Stimulated activated CD8-positive, alpha-beta memory T cell treated with anti-CD3 and anti-CD28 coated beads, Interleukin-7, amount 100 ng/mL, for 48 hours (primary cell): Measurements from ENCODE around the gene IFT80.
"Not testable (repeated sequence)": the region's sequence is repeated elsewhere in the genome, so short reads cannot be mapped to it uniquely, and the experiment has no call there.

ENCODE experiments used
- DNase-seq, 2 donors: peaks; one replicate each; pipeline ENCODE4 v3.0.0-alpha.2; 2020; ENCODE audit warnings: low read depth in 1 of 2; ENCODE audit errors: extremely low read depth in 1 of 2

Gene IFT80

GRCh38 chr3:160369784-160370183 is 29.2 kb downstream of the IFT80 start:
- DNase-seq = no peak

- DNase-seq = no peak
Observed at GRCh38 chr3:160368804-160369203, 30.2 kb downstream of the IFT80 start.

- no peak for DNase-seq
Observed at GRCh38 chr3:160365869-160366522, 33.0 kb downstream of the IFT80 start.

GRCh38 chr3:160362896-160363295 is 36.1 kb downstream of the IFT80 start:
- DNase-seq = not testable (repeated sequence)

GRCh38 chr3:160355826-160356225 is 43.2 kb downstream of the IFT80 start:
- DNase-seq = no peak

GRCh38 chr3:160346511-160346910 is 52.5 kb downstream of the IFT80 start:
- DNase-seq = no peak

- no peak for DNase-seq
Observed at GRCh38 chr3:160343132-160343531, 55.9 kb downstream of the IFT80 start.

GRCh38 chr3:160340351-160340750 is 58.7 kb downstream of the IFT80 start:
- no peak for DNase-seq

- DNase-seq = no peak
Observed at GRCh38 chr3:160331127-160331937, 67.7 kb downstream of the IFT80 start.

GRCh38 chr3:160330690-160331089 is 68.3 kb downstream of the IFT80 start:
- no peak for DNase-seq

GRCh38 chr3:160330109-160330508 is 68.9 kb downstream of the IFT80 start:
- no peak for DNase-seq

- not testable (repeated sequence) for DNase-seq
Observed at GRCh38 chr3:160326286-160326685, 72.7 kb downstream of the IFT80 start.

GRCh38 chr3:160321821-160322220 is 77.2 kb downstream of the IFT80 start:
- DNase-seq = not testable (repeated sequence)

GRCh38 chr3:160319322-160319721 is 79.7 kb downstream of the IFT80 start:
- no peak for DNase-seq

- DNase-seq = no peak
Observed at GRCh38 chr3:160314995-160315394, 84.0 kb downstream of the IFT80 start.

- DNase-seq = no peak
Observed at GRCh38 chr3:160312014-160312624, 86.9 kb downstream of the IFT80 start.

- no peak for DNase-seq
Observed at GRCh38 chr3:160302806-160303205, 96.2 kb downstream of the IFT80 start.

GRCh38 chr3:160296591-160296990 is 102.4 kb downstream of the IFT80 start:
- DNase-seq = no peak

GRCh38 chr3:160291909-160292299 is 107.1 kb downstream of the IFT80 start:
- no peak for DNase-seq

GRCh38 chr3:160291290-160291908 is 107.6 kb downstream of the IFT80 start:
- DNase-seq = no peak

- no peak for DNase-seq
Observed at GRCh38 chr3:160287666-160288065, 111.4 kb downstream of the IFT80 start.
